HG03354 (cell line): Measurements from ENCODE around the gene LARP4B.

Source experiments
- ATAC-seq: cut with Tn5 transposase; IDR thresholded peaks from one replicate; pipeline ENCODE4 v1.9.1; 2021; ENCODE audit warnings: mild to moderate bottlenecking; ENCODE audit not compliant: unreplicated experiment, poor library complexity, severe bottlenecking

The LARP4B gene

DNA sequence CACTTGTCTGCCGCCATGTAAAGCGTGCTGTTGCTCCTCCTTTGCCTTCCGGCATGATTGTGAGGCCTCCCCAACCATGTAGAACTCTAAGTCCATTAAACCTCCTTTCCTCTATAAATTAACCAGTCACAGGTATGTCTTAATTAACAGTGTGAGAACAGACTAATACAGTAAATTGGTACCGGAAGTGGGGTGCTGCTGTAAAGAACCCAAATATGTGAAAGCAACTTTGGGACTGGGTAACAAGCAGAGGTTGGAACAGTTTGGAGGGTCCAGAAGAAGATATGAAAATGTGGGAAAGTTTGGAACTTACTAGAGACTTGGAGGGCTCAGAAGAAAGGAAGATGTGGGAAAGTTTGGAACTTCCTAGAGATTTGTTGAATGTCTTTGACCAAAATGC, 135.3 kb downstream of the LARP4B start:
- ATAC-seq = no peak

- ATAC-seq = no peak
Measured at GRCh38 chr10:794382-794956, 137.0 kb downstream of the LARP4B start.

DNA sequence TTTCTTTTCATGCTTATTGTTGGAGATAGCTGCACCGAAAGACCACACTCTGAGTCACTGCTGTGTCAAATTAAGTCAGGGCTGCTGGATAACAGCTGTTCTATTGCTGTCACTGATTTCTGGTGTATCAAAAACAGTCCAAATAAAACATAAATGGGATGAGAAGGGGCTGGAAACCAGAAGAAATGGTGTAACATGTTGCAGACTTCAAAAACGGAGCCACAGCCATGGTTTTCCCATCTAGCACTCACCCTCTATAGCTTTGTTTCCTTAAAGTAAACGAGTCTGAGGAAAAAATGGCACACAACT, 138.8 kb downstream of the LARP4B start:
- no peak for ATAC-seq

DNA sequence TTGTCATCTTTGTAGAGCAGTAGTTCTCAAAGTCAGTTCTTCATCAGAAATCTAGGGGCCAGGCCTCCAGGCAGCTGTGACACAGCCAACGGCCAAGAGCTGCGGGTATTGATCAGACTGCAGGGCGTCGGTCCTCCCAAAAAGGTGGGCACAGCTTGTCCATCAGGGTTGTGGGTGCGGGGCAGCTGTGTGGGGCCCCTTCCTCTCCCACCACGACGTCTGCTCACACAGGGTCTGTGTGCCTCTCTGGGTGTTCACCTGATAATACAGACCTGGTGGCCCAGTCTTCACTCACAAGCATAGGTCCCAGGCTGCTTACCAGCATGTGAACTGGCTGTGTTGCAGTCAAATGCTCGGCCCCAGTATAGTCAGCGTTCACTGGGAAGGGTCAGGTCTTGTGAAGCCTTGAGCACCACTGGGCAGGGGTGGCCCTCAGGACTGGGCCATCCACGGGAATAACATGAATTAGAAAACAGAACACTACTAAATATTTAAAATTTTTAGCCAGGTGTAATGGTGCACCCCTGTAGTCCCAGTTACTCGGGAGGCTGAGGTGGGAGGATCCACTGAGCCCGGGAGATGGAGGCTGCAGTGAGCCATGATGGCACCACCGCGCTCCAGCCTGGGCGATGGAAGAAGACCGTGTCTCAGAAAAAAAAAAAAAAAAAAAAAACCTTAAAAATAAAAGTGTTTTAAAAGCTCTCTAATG, 139.3 kb downstream of the LARP4B start:
- no peak for ATAC-seq

DNA sequence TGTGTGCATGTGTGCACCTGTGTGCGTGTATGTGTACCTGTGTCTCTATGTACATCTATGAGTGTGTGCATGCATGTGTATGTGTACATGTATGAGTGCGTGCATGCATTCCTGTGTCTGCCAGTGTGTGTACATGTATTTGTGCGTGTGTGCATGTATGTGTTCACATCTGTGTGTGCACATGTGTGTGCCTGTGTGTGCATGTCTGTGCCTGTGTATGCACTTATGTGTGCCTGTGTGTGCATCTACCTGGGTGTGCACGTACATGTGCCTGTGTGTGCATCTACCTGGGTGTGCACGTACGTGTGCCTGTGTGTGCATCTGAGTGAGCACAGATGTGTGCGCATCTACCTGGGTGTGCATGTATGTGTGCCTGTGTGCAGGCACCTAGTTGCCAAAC, 139.9 kb downstream of the LARP4B start:
- ATAC-seq = no peak

DNA sequence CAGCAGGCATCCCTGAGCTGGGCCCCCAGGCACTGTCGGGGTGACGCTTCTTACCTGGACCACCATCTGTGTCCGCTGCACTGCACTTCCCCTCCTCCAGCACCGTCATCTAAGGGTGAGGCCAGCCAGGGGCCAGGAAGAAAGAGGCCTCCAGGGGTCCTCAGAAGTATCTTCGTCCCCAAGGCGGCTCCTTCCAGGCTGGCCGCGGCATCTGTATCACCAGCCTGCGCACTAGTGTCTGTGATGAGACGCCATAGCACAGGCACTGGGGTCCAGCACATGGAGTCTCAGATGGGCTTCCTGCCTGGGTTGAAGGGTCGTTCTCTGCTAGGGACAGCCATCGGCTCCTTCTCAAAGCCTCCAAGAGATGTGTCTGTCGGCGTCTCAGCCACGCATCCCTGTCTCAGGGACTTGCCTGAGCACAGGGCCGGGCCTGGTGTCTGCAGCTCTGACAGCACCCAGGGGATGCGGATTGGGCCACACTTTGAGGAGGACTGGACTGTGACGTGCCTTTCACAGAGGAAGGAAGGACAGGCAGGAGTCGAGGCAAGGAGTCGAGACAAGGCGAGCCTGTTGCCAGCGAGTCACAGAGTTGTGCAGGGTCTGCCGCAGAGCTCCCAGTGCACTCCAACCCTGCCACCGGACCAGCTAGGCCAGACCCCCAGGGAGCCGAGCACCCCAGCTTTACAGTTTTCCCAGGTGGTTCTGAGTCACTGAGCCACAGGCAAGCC, 140.5 kb downstream of the LARP4B start:
- ATAC-seq = no peak

GRCh38 chr10:789831-790701, 141.4 kb downstream of the LARP4B start:
- ATAC-seq = no peak

- no peak for ATAC-seq
Measured at GRCh38 chr10:788796-789748, 142.4 kb downstream of the LARP4B start.

DNA sequence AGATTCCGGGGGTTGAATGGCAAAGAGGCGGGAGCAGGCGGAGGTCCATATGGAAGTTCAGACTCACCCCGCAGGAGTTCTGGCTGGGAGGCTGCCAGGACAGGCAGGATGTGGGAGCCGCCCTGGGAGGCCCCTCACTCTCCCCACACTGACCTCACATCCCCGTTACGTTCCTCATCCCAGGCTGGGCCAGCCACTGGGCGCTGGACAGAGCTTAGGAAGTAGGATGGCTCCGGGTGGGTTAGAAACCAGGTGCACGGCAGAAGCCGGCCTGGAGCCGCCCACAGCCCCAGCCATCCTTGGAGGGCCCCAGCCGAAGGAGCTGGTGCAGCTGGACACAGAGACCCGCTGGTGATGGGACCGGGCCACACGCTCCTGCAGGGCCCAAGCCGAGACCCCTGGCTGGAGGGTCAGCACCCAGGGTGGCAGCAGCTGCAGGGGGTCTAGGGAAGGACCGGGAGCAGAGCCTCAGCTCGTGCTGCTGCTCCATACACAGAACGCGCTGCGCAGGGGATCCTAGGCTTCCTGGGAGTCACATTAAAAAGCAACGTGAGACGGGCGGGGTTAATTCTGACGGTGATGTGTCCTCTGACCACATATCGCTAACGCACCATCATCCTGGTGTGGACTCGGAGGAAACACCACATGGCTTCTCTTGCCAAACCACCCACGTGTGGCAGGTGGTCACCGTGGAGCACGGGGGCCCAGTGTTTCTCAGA, 143.4 kb downstream of the LARP4B start:
- no peak for ATAC-seq

DNA sequence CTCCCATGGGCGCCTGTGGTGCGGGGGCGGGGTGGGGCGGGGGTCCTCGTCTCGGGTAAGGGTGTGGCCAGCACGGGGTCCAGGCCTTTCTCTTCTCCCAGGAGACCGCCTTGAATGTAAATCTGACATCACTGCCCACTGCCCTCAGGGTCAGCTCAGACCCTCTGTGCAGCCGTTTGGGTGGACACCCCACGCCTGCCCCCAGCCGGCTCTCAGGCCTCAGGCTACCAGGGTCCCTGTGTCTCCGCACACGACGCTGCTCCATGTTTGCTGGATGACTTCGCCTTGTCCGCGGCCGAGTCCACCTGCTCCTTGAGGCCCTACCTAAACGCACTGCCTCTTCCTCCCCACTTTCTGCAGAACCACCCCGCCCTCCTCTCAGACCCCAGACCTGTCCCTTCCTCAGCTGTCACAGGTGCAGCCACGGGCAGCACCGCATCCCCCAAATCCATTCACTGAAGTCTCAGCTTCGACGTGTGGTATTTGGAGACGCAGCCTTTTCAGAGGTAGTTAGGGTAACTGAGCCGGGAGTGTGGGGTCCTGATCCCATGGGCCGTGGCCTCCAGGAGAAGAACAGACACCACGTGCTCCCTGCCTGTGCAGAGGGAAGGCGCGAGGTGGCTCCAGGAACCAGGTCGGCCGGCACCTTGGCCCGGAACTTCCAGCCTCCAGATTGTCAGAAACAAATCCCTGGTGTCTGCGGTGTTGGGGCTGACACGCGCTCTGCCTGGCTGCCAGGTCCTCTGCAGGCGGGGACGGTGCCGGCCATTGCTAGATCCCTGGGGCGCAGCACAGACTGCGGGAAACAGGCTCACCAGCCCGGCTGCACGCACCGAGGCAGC, 144.7 kb downstream of the LARP4B start:
- ATAC-seq = no peak

DNA sequence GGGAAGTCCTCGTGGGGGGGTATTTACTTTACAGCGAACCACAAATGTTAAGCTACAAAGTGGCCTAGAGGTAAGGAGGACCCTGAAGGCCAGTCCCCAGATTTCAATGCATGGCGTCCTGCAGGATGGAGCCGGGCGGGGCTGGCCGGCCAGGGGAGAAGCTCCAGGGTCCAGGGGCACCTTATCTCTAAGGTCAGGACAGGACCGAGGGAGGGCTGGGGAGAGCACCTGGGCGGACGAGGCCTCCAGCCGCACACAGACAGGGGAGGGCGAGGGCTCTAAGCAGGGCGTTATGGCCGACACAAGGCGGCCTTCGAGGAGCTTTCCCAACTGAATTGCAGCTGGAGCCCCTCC, 145.7 kb downstream of the LARP4B start:
- no peak for ATAC-seq

GRCh38 chr10:785089-785860, 146.2 kb downstream of the LARP4B start:
- ATAC-seq = no peak

DNA sequence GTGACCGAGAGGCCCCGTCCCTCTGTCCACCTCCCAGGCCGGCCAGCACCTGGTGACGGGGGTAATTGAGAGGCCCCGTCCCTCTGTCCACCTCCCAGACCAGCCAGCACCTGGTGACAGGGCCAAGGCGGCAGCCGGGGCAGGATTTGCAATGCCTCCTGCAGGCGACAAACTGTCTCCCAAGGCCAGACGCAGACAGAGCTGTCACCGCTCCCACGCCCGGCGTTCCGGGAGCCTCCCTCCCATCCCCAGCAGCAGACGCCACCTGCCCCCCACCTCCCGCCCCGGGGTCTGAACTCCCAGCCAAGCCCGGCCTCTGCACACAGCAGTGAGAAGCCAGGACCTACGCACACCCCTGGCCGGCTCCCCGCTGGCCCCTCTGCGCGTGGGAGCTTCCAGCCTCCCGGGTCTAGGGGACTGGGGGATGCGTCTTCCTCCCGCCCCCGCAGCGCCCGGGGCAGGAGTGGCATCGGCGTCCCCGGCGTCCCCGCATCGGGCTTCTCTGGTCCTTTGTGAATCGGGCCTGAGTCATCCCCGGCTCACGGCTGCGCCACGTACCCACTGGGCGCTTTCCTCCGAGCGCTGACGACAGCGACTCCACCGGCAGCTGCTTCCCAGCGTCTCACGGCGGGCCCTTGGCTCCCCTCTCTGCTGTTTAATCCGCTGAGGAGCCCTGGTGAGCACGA, 147.0 kb downstream of the LARP4B start:
- ATAC-seq = no peak

DNA sequence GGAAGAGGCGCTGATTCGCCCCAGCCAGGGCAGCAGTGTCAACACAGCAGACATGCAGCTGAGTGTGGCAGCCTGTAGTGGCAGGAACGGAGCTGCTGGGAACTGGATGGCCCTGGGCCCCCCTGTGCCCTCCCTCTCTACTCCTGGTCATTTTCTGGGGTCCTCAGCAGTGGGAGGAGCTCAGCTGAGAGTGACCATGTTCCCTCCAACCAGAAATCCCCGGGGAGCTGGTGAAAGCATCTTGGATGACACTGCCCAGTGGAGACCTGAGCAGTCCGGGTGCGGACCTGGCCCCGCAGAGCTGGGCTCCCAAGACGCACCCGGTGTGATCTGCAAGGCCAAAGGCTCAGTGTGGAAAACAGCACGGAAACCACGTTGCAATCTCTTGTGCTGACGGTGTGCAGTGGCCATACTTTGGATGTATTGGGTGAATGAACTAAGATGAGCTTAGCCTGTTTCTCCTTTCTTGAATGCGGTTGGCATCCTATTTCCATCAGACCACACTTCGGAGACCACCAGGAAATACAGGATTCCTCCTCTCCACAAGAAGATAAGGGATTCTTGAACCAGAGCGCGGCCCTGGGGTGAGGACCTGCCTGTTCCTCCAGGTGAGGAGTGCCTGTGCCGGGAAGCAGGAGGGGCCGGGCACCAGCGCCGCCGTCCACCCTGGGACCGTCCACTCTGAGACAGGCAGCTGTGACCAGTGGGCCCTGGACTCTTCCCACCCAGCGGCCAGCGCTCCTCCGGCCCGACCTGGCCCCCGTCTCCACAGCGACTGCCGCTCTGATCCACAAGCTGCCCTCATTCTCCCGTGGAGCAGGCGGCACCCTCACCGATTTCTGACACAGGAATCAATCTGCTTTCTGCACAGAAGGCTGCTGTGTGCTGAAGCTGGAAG, 148.5 kb downstream of the LARP4B start:
- no peak for ATAC-seq
